Stimulated activated CD8-positive, alpha-beta memory T cell treated with anti-CD3 and anti-CD28 coated beads, Interleukin-12 subunit alpha, Interleukin-12 subunit beta, amount 100 ng/mL, for 4 hours (primary cell): ENCODE results near the gene NBEA.

Experiments
- DNase-seq: peaks from one replicate; pipeline ENCODE4 v3.0.0-alpha.2; 2020; ENCODE audit warnings: low read depth

NBEA gene

DNA sequence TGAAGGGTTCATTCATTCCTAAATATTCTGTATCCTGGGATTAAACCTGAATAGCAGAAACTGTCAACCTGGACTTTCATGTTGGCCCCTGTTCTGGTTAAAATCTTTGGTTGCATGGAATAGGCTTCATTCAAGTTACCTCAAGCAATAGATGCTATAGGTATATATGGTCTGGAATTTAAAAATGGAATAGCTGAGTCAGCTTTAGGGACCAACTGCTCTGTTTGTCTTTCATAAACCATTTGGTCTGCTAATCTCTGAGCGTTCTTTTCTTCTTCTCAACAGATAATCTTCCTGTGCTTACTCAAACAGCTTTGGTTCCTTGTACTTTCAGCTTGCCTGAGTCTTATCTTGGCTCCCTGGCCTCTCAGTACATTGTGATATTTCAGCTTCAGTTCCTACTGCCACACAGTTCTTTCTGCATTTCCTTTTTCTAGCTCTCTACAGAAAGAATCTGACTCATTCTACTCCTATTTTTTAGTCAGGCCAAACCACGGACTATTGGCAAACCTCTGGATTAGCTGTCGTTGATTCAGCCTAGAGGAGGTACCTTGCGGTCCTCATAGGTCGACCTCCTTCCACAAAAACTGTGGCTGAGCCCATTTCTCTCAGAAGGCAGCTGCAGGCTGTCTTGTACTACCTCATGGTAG lies 570.3 kb downstream of the NBEA start:
- DNase-seq, result no peak

DNA sequence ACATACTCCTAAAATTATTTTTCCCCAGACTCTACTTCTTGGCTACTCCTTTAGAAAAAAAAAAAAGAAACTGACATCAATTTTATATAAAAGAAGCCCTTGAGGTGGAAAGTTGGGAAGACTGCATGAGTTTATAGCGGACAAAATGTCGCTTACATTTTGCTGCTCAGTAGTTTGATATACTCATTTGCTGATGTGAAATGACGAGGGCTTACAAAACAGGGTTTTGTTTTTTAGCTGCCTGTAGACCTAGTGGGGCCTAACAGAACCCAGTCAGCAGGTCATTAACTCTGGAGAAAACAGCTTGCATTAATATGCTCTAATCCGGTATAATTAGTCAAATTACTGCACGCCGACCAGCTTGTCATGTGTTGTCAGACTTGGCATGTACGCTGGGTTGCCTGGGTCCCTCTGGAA lies 572.0 kb downstream of the NBEA start:
- DNase-seq, result no peak

DNA sequence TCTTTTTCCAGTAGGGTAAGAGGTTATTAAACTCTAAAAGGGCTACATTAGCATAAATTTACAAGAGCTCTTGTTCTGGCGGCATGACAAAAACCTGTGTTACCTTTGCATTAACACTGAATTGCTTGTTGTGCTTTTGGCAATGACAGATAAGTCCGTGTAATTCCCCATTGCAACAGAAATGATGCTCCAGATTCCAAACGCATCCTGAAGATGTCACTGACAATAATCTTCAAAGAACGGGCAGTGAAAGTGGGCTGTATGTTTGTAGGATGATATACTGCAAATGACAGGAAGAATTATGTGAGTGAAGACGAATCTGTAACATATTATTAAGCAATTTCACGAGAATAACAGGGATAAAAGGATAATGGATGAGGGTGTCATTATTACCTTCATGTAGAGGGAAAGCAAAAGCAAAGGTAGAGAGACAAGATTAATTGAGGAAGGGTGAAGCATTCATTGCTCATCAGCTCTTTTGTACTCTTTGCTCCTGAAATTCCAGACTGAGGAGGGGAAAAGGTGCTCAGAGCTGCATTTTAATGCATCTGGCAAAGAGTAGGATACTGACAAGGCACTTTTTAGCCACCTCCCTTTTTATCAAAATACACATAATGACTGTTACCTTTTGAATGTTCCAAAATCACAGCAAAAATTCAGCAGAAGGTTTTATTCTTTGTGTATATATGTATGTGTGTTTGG lies 572.9 kb downstream of the NBEA start:
- DNase-seq, result no peak

DNA sequence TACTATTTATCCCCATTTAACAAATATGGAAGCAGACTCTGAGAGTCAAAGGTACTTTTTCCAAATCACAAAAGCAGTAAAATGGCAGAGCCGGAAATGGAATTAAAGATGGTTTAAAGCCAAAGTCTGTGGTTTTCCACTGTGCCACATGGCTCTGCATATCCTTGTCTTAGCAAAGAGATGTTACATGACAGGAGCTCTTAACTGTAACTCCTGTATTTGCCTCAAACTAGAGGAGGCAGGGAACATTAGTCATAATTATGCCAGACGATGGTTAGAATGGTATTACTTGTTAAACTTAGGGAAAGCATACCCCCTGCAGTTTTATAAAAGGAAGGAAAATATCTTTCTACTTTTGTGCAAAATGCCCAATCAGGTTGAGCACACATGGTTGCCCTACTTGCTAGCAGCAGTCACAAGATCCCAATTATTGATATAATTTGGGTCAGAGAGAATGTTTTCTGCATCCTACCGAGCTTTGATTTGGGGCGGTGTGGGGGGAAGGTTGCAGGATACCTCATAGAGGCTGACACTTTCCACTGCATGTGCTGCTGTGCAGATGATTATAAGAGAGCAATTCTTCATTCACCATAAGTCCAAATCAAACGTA lies 576.4 kb downstream of the NBEA start:
- no peak for DNase-seq

DNA sequence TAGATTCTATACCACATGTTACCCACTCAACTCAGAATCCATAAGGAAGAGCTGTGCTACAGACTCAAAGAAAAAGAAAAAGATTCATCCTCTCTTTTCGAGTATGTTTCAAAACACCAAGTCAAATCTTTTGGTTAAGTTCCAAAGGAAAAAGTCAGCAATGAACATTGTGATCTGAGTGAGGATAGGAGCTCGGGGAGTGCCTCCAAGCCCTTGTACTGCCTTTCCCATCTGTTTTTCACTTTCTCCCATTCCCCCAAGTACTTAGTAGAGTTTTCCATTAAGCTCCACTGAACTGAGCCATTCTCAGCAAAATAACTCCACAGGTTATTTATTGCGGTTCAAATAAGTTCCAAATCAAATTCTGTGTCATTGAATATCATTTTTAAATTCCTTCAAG lies 582.1 kb downstream of the NBEA start:
- no peak for DNase-seq

DNA sequence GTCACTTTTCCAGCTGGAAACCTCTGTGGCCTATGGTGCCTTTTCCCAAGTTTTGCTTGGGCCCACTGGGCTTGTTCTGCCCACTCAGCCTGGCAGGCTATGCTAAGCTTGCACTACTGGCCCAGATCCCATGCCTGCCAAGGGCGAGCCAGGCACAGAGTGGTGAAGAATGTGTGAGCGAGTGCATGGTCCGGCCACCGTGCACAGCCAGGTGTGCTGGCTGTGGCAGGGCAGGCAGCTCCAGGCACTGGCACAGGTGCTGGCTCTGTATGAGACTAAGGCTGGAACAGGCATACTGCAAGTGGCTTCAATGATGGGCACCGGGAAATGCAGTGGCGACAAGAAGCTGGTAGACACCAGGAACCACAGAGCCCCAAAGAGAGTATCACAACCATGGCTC lies 584.5 kb downstream of the NBEA start:
- no peak for DNase-seq

DNA sequence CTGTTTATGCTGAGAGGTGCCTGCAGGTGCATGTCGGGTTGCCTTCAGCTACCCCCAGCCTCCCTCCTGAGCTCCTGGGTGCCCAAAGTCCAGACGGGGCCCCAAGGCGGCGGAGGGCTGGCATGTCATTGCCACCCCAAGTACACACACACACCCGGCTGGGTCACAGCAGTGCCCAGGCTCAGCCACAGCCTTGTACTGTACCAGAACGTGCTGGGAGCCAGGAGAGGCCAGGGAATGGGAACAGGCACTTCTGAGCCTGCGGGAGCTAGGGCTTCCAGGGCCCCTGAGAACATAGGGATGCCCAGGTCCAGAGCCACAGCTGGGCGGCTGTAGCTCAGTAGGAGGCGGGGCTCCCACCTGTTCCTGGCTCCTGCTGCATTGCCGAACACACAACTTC lies 585.4 kb downstream of the NBEA start:
- DNase-seq, result no peak

DNA sequence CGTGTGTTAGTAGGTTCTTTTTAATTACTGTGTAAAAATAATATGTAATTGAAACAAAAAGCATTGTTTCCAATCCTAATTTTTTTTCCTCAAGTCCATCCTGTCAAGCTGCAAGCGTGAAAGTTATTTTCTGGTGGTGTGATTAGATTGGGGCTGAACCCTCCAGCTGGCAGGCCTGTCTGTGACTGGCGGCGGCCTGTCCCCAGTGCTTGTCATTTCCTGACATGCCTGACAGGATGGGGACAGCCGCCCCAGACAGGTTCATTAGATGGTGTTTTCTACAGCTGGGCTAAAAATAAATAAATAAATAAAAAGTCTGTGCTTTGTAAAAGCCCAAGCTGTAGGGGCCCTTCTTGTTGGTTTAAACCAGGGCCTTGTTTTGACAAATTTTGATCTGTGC lies 588.1 kb downstream of the NBEA start:
- DNase-seq, result no peak

DNA sequence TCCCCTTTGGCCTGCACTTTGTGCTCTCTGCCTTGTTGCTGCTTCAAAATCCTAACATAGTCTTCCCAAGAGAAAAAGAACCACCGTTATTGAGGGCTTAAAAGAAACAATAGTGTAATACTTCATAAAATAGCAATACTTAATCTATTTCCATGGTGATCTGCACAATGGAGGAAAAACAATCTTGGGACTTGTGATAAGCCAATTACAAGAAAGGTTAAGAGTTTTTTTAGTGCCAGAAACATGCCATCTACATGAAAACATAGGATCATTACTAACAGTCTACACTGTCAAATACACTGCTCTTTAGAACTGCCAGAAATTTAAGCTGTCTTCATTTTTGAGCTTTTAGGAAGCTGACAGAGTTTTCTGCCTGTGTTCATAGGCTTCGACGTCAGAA lies 588.5 kb downstream of the NBEA start:
- no peak for DNase-seq

DNA sequence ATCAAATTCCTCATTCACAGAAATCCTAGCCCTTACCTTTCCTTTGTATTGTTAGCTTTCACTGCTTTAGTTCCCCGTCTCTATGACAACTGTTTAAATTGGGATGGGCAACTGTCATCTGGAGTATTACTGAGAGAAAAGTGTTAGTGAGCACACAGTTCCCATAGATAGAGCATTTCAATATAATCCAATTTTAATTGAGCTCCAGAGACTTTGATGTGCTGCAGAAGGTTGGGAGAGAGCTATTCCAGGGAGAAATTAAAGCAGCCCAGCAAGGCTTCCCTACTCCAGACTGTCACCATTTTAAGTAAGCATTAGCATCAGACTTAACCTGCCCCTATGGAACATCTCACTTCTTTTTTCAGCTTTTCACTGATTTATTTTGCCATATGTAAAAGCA lies 589.5 kb downstream of the NBEA start:
- DNase-seq, result no peak

DNA sequence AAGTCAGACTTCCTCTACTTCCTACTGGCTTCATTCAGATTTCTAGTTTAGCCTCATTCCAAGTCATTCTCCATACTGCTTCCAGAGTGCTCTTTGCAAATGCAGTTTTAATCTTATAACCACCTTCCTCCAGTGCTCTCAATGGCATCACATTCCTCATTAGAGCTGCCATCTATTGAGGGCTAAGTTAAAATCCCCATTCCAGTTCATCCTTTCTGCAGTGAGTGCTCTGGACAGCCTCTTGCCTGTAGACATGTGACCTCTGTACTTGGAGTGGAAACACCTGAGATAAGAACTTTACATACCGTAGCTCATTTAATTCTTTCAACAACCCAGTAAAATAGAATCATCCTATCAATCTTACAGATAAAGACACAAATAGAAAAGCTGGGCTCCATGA lies 592.3 kb downstream of the NBEA start:
- DNase-seq, result no peak

DNA sequence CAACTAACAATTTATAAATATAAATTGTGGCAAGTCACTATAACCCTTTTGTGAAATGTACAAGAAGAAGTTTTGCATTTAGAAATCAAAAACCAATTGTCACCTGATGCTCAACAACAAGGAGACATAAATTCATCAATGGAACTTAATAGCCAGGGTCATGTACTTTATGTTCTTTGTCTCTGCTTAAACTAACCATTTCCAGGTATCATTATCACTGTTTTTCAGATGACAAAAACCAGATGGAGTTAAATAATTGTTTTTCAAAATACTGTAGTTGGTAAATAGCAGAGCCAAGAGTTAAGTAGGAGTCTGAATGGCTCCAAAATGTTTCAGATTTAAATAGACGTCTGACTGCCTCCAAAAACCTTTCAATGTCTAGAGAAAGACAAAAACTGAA lies 606.7 kb downstream of the NBEA start:
- no peak for DNase-seq

DNA sequence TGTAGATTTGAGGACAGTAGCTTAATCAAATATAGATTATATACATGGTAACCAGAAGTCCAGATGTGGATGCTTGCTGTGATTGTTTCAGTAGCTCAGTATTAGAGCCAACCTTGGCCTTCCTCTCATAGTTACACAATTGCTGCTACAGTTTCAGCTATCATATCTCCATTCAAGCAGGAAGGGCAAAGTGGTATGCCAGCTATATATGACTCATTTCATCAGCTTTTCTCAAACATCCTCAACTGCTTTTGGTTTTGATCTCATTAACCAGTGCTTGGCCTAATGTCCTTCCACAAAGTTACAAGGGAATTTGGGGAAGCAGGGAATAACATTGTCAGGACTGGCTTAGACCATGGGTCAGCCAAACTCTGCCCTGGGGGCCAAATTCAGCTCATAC lies 607.4 kb downstream of the NBEA start:
- no peak for DNase-seq

DNA sequence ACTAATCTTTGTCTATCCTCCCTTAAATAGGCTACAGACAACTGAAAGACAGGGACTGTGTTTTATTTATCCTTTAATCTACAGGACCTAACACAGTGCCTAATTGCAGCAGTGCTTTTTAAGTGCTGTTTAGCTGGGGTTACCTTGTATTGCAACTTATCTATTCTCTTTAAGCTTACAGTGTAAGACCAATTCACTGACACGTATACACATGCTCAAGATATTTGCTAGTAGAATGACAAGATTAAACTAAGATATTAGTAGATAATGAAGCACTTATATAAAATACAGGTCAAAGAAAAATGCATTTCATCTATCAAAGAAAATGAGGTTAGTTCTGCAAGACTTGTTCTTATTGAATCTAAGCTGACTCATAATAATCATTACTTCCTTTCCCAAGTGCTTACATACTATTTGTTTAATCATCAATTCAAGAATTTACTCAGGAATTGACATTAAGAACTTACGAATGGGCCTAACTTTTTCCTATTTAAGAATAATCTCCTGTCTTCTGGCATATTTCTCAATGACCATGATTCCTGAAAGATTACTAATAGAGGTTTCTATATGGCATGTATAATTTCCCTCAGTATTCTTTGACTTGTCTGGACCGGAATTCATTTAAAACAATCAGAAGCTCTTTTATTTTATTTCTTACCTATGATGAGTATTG lies 610.2 kb downstream of the NBEA start:
- DNase-seq, result no peak

DNA sequence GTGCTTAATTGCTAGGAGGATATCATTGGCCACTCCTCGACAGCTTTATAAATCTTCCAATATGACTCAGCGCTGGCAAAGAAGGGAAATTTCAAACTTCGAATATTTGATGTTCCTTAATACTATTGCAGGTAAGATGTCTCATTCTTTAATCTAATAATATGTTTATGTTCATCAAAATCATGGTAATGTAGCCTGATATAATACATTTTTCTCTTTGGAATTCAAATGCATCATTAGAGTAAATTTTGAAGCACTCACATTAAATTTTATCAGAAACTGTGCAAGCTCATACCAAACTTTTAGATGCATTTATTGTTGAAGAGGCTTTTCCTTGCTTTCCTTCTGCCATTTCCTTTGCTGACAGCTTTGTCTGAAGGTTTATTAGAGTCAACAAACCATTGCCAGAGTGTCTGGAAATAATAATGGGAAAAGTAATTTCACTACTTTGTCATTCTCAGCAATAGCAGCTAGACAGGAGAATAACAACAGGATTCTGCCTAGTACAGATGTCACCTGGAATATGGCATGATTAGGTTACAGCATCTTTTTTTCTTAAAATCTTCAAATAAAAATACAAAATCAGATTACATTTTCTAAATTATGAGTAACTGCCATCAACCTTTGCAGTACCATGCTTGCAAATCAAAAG lies 613.0 kb downstream of the NBEA start:
- no peak for DNase-seq

DNA sequence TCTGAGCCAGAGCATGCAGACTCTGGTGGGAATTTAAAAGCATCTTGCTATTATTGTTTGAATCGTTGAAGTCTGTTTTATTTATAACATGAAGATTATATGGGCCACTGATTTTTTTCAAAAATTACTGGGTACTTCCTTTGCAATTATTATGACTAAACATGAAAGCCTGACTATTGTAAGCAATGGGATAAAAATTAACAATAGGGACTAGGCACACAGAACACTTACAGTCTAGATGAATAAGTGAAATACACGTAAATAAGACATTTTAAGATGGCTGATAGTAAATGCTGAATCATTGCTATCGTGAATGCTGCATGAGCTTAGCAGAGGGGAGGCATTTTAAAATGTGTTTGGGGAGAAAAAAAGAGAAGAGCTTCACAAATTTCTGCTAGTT lies 615.4 kb downstream of the NBEA start:
- no peak for DNase-seq

DNA sequence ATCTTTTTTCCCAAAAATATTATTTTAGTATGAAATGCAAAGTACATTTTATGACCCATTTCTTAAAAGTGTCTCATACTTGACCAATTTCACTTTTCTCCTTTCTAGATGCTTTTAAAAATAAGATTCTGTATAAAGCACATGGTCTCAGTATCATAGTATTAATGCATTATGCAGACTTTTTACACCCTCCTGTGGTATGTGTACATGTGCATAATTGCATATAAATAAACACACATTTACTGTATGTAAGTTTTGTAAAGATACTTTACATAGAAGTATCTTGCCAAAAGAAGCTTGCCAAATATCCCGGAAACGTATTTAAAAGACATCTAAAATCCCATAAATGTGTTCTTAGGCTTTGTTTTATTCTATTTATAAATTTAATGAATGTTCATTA lies 619.5 kb downstream of the NBEA start:
- no peak for DNase-seq

DNA sequence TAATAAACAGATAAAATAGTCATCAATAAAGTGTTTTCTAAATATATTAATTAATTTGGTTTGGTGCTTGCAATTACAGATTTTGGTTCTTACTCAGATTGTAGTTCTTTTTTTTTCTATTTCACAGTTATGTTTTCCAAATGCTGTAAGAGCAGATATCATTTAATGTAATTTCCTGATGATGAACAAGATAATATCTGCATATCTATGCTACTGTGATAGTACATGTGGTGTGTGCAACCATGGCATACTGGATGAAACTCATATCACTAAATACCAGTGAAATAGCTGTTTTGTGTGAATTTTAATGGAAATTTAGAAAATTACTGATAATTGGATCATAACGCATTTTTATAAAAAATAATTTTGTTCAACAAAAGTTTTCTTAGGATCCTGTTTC lies 623.2 kb downstream of the NBEA start:
- DNase-seq, result no peak

DNA sequence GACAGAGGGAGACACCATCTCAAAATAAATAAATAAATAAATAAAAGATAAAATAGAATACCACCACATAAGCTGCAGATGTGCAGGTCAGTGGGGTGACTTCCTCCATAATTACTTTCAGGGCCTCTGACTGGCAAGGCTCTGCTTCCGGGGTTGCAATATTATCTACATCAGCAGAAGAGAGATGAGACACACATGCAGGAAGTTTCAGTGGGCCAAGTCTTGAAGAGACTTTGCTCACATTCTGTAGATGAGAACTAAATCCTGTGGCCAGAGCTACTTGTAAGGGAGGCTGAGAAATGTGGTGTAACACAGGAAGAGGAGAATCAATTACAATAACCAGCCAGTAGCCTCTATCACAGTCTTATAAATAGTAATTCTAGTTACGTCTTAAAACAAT lies 624.3 kb downstream of the NBEA start:
- DNase-seq, result no peak

DNA sequence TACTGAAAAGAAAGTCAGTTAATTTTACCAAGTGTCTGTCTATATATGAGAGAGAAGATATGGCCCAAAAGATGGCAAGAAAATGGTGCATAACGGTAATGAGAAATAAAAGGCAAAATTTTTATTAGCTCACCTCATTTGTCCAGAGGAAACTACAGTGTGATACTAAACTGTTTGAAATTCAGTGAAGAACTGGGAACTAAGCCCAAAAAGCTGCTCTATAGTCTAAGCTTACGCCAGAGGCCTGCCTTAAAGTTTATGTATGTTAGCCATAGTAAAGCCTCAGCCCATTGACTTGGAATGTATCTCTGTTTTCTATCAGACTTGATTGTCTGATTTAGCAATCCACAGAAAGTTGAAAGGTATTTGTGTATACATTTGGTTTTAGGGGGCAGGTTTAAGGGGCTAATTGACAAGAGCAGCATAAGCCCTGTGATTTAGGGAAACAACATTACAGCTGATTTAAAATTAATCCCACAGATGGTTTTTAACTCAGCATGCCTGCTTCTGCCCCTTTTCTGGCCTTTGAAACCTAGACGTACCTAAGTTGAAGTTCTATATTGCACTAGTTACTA lies 625.4 kb downstream of the NBEA start:
- DNase-seq, result no peak

DNA sequence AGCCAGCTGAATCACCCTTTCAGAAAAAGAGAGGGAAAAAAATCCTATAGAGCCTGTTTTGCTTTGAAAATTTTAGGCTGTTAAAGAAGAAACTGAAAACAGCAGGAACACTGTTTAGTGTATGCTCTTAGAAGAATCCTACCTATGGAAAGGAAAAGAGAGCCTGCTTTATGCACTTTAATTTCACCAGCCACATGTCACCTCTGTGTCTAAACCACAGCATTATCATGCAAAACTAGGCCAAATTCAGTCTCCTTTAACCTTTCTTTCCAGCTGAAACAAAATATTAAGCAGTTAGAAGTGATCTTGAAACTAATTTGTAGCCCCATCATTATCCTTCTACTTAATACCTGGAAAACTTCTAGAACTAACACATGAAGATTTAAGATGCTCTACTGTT lies 631.6 kb downstream of the NBEA start:
- DNase-seq, result no peak

DNA sequence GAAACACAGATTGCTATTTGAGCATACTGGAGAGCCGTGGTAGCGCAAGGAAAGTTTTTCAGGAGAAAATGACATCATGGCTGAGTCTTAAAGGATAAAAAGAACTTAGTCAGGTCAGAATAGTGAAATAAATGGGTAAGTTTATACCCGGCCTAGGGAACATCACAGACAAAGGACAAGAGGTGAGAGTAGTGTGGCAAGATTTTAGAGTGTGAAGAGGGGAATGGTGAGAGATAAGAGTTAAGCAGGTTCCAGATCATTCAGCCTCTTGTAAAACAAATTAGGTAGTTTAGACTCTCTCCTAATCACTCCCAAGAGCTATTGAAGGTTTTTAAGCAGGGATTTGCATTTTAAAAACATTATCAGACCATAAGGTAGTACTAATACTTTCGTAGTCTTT lies 650.4 kb downstream of the NBEA start:
- no peak for DNase-seq
